ENCODE data around the gene CUL5. TPM values are rescaled to one million over a fixed set of nuclear protein-coding genes. Genes with fewer than 3 reads are reported as not detected.

The CUL5 gene
- total RNA-seq: 10 to 100 TPM; 20.4 to 41.6 (median 32.8) TPM

DNA sequence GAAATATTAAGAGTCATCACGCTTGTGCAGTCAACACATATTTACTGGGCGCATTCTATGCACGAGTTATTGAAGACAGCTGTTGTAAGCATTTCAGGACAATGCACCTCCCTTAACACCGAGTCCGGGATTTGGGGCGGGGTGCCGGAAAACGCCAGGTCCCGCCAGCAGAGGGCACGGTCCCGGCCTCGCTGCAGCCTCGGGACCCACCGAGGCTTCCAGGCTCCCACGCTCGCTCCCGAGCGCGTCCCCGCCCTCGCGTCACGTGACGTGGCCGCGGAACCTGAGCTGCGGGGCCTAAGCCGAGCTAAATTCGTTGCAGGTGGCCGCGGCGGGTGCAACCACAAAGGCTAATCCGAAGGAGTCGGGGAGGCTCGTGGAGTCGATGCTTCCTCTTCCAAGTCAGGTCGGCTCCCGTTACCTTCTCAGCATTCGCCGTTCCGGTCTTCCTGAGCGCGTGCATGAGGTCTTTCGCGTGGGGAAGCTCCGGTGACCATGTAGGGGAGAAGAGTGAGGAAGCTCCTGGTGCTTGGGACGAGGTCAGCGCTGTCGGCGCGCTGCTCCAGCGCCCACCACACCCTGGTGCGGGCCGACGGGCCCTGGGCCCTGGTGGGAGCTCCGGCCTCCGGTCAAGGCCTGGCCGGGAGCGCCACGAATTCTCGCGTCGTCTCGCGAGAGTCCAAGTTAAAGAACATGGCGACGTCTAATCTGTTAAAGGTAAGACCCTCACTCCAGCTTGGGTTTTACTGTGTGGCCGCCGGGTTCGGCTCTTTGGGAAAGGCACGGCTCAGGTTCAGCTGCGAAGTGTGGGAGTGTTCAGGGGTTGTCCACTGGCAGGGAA is at the start of gene CUL5:
CUL5 (plus strand) TSS at position 243 of the 841 bp plus-strand sequence; CDS start at position 694, 451 bp downstream.
- TF ChIP-seq, protein P1, sequence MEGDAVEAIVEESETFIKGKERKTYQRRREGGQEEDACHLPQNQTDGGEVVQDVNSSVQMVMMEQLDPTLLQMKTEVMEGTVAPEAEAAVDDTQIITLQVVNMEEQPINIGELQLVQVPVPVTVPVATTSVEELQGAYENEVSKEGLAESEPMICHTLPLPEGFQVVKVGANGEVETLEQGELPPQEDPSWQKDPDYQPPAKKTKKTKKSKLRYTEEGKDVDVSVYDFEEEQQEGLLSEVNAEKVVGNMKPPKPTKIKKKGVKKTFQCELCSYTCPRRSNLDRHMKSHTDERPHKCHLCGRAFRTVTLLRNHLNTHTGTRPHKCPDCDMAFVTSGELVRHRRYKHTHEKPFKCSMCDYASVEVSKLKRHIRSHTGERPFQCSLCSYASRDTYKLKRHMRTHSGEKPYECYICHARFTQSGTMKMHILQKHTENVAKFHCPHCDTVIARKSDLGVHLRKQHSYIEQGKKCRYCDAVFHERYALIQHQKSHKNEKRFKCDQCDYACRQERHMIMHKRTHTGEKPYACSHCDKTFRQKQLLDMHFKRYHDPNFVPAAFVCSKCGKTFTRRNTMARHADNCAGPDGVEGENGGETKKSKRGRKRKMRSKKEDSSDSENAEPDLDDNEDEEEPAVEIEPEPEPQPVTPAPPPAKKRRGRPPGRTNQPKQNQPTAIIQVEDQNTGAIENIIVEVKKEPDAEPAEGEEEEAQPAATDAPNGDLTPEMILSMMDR (IDR thresholded peaks at IDR 0.05; ENCODE audit: low read depth): no peak

DNA sequence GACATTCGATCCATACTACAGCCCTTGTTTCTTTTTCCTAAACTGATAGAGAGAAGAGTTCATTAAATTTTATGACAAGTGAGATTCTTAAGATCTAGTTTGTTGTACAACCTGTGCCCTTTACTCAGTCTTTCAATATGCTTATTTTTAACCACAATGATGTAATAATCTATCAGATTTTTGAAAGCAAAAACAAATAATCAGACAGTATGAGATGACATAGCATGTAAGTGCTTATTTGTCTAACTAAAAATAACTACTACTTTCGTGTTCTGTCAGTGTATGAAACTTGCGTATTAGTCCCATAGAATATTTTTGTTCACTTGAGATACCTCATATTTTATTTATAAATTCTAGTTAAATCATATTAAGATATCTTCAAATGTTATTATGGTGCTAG is 47.2 kb upstream of the CUL5 start:
- TF ChIP-seq, protein P1 (IDR thresholded peaks at IDR 0.05; ENCODE audit: low read depth): no peak

DNA sequence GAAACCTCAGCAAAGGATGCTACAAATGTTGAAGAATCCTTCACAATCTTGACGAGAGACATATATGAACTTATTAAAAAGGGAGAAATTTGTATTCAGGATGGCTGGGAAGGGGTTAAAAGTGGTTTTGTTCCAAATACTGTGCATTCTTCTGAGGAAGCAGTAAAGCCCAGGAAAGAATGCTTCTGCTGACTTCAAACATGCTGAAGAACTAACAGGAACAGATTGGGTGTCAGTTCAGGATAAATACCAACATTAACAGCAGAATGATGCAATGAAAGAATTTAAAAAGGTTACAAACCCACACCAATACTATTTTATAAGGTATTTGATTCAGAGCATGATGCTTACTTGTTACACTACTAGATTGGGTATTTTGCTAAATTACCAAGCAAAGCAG is 46.5 kb upstream of the CUL5 start:
- TF ChIP-seq, protein P1 (IDR thresholded peaks at IDR 0.05; ENCODE audit: low read depth): no peak

DNA sequence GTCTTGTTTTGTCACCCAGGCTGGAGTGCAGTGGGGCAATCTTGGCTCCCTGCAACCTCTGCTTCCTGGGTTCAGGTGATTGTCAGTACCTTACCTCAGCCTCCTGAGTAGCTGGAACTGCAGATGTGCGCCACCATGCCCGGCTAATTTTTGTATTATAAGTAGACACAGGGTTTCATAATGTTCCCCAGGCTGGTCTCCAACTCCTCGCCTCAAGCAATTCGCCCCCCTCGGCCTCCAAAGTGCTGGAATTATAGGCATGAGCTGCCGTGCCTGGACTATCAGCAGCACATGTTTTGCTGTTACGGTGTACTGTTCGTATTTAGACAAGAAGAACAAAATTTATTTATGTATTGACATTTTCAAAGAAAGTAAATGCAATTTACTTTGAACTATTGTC is 45.6 kb upstream of the CUL5 start:
- TF ChIP-seq, protein P1 (IDR thresholded peaks at IDR 0.05; ENCODE audit: low read depth): no peak

DNA sequence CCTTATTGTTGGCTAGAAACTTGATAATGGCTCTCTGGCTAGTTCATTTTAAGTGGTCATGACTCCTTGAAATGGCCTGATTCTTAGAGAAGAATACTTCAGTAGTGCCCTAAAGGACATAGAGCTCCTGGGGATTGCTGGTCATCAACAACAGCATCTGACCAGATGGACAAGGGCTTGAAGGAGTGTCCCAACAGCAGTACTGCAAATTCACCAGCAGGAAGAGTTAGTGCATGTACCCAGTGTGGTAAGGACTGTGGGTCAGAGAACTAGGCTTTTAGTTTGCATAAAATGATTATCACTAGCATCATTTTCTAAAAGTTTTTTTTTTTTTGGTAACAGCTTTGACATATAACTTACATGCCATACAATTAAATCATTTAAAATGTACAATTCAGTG is 39.5 kb upstream of the CUL5 start:
- TF ChIP-seq, protein P1 (IDR thresholded peaks at IDR 0.05; ENCODE audit: low read depth): no peak

DNA sequence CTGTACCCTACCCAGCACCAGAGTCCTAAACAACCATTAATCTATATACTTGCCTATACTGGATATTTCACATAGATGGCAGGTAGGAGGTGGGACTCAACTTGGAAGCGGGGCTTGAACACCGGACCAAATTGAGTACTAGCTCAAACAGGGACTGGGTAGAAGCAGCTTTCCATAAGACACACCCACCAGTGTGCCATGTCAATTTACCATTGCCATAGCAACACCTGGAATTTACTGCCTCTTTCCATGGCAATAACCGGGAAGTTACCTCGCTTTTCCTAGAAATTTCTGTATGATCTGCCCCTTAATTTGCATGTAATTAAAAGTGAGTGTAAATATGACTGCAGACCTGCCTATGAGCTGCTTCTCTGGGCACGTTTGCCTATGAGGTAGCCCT is 38.6 kb upstream of the CUL5 start:
- TF ChIP-seq, protein P1 (IDR thresholded peaks at IDR 0.05; ENCODE audit: low read depth): no peak

DNA sequence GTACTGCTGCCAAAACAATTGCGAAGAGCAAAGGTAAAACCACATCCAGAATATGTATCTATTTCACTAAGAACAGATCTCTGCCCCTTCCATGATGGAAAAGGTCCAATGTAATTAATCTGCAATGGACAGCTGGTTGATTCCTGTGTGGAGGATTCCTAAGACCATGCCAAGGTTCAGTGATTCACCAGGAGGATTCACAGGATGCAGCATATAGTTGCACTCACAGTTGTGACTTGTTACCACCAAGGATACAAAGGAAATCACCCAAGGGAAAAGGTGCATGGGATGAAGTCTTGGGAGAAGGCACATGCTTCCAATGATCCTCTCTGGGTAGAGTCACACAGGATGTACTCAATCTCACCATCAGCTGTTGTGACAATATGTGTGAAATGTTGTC is 35.1 kb upstream of the CUL5 start:
- TF ChIP-seq, protein P1 (IDR thresholded peaks at IDR 0.05; ENCODE audit: low read depth): no peak
